Non-pigmented ciliary epithelial cell (primary cell): ENCODE data around the gene RBFOX1.

Source experiments
- DNase-seq: peaks from one replicate; pipeline ENCODE4 v3.0.0-alpha.2; 2010; ENCODE audit warnings: low read depth

RBFOX1 gene

DNA sequence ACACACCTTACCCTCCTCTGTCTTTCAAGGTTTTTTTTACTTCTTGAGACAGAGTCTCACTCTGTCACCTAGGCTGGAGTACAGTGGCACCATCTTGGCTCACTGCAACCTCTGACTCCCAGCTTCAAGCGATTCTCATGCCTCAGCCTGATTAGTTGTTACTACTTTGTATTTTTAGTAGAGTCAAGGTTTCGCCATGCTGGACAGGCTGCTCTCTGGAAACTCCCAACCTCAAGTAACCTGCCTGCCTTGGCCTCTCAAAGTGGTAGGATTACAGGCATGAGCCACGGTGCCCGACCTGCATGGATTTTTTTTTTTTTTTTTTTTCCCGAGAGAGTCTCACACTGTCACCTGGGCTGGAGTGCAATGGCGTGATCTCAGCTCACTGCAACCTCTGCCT is 273.2 kb downstream of the RBFOX1 start:
- no peak for DNase-seq

DNA sequence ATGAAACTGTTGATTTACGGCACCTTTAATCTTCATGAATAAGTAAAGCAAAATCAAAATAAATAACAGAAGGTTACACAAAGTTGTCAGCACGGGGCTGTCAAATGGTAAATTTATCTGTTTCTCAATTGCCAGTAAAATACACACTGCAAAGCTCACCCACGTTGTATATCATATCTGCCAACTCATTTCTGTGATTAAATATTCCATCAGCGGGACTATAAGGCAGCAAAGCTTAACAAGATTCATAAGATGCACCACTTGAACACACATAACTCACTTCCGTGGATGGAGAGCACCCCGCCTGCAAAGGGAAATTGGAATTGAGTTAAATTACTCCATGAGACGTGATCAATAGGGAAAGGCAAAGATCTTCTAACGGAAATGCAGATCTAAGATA is 280.0 kb downstream of the RBFOX1 start:
- no peak for DNase-seq

DNA sequence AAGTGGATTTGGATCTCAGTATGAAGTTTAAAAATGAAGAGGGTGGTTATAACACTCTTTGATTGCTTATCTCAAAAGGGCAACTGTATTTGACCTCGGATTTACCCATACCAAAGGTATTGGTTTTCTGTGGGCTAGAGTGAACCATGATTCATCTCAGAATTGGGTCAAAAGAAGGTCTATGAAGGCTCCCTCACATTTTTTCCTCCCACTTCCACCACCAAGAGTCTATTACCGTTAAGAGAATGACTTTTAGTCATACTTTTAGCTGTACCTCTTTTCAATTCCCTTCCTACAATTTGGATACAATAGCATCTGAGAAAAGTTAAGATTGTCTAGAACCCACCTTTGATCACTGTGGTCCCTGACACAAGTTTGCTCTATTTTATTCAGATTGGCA is 280.9 kb downstream of the RBFOX1 start:
- no peak for DNase-seq

DNA sequence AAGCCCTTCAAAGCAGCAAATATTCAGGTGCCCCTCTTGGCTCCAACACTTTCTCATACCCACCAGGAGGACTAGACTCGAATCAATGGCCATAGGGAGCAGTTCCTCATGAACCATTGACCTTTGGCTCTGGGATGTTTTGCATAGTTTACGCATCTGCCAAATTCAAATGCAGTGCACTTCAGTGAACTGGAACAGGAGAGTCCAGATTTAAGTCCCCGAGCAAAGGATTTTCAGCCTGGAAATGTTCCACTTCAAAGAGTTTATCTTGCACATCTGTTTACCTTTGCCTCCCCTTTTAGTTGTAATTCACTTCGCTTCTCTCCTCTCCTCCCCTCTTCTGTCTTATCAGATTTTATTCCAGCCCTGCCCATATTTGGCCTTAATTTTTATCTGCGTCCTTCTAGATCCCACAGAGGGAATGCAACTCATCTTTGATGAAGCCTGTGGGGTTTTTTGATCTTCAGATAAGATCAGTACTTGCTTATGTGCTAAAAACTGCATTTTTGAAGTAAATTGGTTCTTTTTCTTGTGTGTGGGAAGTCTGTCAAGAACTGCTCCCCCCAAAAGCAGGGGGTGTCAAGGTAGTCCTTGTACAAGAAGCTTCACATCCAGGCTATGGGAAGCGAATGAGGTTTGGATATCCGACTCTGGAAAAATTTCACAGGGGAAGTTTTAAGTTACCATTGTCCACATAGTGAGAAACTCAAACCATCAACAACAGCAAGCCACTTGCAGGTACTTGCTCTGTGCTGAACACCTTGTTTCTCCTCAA is 281.6 kb downstream of the RBFOX1 start:
- DNase-seq = no peak

DNA sequence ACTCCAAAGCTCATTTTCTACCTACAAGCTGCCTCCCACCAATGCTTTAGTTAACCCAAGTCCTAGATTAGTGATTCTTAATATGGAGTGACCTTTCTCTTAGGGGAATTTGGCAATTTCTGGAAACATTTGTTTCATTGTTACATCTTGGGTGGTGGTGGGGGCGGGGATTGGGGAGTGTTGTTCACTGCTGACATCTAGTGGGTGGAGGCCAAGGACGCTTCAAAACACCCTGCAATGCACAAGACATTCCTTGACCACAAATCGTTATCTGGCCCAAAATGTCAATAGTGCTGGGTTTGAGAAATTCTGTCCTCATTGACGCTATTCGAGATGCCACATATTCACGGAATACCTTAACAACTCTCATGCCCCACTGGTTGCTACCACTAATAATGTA is 282.9 kb downstream of the RBFOX1 start:
- no peak for DNase-seq

DNA sequence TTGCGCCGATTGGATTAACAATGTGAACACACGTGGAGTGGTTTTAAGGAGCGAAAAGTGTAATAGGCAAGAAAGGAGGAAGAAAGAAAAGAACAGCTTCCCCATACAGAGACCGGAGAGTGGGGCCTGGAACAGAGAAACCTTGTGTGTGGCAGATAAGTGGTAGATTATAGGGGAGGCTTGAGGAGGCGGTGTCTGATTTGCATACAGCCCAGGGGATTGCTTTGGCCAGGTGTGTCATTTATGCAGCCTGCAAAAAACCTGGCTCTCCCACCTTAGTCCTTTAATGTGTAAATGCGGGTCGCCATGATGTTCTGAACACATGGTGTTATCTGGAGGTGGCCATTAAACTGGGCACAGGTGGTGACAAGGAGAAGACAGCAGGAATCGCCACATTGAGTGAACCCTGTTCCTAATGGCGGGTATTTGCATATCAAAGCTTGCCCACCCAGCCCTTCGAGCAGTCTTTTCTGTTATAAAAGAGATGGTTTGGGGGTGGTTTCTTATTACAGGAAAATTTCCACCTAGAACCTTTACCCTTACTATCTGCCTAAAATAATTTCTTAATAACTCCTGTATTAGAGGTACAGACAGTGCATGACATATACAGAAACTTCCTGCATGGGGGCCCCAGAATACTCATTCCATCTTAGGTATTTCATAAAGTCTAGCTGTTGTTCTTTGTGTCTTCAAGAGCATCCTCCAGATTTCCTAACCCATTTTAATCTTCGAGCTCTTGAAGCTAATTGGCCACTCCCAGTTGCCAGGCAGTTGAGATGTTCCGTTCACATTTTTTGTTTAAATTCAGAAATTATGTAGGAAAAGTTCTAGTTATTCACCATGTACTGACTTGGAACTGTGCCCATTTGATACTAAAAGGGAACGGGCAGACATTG is 292.5 kb downstream of the RBFOX1 start:
- DNase-seq = no peak

DNA sequence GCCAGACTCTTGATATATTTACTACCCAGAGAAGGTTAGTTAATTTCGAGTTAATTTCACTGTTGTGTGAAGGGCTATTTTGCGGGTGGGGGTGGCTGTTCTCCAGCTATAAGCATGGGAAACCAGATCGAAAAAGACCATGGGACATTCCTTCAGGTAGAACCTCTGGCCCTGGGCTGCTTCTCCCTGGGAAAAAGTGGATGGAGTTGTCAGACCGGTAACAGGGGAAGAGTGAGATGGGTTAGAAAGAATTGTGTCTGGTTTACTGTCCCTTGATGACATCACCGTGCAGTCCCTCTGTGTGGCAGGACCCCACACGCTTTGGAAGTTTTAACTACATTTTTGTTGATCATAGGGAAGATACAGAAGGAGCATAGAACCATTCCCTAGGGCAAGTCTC is 296.3 kb downstream of the RBFOX1 start:
- no peak for DNase-seq

DNA sequence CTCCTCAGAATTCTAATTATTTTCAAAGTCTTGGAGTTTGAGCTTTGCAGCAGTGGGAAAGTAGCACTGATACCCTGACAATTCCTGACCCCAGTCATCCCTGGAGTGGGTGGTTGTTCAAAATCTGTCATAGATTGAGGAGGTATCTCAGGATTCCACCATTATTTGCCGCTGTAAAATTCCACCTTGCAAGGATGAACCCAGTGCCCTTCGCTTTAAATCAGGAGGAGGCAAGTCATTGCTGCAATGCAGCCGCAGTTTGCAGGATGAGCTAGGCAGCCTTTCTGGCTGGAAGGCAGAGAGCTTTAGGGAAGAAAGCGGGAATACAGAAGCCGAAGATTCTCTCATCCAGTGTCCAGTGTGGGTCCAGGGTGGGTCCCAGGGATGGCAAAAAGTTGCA is 296.9 kb downstream of the RBFOX1 start:
- no peak for DNase-seq

DNA sequence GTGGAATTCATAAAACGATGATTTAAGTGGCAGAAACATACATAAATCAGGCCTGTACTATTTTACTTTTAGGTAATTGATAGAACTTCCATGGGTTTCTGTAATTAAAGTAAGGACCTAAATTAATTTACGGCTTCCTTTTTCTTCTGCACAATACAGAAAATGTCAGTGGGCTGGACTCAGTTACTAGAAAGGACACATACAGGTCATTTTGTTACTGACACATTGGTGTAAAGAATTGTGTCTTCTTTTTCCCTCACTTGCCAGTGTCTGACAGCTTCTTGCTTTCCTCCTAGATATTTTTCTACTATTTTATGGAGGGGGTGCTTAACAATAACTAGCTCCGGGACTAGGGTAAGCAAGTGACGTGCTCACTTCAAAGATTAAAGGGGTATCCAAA is 304.8 kb downstream of the RBFOX1 start:
- no peak for DNase-seq

DNA sequence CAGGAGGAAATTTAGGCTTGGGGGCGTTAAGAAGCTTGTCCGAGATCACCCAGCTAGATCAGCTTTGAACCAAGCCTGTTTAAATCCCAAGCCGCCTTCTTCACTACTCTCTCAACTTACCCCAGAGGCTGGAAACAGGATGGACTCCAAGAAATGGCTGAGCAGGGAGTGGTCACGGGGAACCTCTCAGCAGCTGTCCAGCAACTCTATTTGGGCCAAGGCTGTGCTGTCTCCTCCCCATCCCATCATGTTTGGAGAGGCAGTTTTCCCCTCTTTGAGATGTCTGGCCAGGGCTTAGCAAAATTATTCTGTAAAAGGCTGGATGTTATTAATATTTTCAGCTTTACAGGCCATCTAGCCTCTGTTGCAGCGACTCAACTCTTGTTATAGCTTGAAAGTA is 305.7 kb downstream of the RBFOX1 start:
- no peak for DNase-seq

DNA sequence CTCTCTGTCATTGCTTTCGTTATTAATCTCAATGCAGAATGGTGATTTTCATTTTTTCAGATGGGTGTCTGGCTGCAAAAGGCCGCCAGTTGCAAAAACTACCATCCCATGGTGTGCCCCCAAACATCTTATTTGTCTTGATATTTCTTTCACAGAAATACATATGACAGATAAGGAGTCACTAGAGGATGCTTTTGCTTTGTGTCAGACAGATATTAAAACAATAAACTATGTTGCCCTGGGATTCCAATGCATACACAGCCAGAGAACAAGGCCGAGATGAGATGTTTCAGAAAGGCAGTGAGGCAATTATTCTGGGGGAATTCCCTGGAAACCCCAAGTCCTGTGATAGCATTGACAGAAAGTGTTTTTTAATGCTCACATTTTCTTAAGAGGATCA is 307.7 kb downstream of the RBFOX1 start:
- DNase-seq = no peak

DNA sequence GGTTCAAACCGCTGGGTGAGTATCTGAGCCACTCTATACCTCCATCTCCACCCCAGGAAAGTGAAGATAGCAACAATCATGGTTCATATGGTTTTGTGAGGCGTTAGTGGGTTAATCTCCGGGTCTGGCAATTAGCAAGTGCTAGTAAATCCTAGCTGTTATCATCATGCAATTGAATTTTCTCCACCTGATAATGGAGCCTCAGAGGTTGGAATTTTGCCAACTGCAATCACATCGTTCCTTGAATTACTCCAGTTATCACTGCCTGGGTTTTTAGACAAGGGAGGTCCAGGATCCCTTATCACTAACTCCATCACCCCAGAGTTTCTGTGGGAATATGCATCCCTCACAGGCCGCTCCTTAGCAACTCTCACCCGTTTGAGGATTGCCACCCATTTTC is 311.5 kb downstream of the RBFOX1 start:
- DNase-seq = no peak

DNA sequence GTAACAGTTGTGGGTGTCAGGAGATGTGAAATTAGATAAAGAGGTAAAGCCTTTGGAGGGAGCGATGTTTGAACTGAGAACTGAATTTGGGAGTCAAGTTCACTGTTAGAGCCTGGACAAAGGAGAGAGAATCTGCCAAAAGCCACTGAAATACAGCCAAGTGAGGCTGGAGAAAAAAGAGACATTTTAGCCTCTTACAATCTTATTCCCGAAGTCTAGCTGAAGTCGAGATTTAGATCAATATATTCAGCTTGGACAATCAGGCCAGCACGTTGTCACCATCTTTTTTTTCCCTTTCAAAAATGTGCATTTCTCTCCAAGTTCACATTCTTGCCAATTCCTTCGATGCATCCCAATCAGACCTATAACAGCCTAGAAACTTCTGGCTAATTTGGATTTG is 312.2 kb downstream of the RBFOX1 start:
- no peak for DNase-seq

DNA sequence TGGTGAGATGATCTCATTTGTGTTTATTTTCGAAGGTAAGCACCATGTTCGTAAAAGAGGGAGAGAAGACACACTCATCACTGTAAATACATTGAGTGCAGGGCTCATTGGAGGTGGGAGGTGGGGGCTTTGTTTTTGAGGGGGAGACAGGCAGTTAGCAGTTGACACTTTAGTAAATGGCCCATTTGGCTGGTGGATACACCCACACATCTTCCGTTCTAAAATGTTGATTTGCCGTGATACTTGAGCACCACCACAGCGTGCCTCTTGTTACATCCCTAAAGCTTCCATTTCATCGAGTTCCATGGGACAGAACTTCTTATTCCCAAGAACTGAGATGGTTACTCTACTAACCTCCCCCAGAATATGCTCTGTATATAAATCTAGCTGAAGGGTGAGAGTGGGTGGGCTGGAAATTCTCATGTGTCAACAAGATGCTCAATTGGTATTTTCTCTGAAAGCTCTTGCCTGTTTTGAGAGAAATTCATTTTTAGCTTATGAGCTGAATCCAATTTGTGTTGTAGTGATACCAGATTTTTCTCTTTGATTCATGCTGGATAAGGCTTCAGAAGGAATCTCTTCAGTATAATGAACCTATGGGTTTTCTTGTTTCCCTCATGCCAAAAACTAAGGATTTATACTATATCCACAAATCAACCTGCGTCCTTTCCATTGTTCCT is 314.3 kb downstream of the RBFOX1 start:
- no peak for DNase-seq

DNA sequence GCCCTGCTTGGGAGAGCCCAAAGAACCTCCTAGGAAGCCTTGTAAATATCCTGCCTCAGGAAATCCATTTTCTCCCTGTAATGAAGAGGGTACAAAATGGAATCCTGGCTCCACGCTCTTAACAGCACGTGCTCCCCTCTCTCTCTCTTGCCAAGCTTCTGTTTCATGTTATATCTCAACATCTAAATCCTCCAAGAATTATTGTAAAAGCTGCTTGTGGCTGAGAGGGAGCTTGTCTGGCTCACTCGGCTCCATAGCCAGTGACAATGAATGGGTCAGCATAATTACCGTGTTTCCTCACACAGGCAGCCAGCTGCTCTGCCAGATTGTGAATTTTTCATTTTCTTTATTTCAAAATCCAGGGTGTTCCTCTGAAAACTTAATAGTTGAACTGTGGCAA is 317.8 kb downstream of the RBFOX1 start:
- DNase-seq = no peak

DNA sequence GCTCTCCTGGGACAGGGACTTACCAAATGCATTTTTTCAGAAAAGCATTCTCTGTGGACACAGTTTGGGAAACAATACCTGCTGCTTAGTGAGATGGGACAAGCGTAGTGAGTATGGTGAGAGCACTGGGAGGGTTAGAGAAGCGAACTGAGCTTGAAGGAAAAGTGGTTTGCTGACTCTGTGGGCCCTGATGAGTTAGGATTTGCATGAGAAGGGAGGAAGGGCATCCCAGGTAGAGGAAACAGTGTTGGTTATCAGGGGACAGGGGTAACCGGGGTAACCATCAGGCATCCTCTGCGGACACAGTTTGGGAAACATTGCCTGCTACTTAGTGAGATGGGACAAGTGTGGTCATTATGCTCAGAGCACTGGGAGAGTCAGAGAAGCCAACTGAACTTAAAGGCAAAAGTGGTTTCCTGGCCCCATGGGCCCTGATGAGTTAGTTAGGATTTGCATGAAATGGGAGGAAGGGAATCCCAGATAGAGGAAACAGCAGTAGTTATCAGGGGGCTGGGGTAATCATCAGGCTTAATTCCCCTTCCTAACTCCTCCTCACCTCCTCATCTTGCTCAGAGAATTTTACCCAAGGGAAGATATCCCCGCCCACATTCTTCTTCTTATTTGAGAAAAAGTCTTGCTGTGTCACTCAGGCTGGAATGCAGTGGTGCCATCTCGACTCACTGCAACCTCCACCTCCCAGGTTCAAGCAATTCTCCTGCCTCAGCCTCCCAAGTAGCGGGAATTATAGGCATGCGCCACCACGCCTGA is 319.3 kb downstream of the RBFOX1 start:
- no peak for DNase-seq

DNA sequence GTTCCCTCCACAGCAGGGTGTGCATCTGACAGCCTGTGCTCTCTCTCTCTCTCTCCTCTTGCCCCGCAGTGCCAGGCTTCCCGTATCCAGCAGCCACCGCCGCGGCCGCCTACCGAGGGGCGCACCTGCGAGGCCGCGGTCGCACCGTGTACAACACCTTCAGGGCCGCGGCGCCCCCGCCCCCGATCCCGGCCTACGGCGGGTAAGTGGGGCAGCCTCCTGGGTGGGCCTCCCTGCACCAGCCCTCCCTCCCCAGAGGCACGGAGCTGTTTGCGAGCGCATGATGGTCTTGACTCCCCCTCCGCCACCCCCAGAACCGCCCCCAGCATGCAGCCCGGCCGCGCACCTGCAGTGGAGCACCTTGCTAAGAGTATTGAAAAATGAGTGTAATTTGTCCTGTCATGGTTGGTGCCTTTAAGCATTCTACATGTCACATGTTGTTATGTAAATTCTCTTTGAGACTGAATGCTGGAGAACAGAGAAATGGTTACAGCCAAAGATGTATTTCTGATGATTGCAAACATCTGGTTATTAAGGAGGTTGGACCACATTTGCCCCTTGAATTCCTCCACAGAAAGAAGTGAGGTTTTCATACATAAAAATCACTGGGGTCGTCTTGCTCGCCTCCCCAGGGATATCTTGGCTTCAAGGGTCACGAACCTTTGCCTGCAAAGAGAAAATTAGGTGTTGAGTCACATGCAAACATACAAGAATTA is 321.3 kb downstream of the RBFOX1 start:
- no peak for DNase-seq

DNA sequence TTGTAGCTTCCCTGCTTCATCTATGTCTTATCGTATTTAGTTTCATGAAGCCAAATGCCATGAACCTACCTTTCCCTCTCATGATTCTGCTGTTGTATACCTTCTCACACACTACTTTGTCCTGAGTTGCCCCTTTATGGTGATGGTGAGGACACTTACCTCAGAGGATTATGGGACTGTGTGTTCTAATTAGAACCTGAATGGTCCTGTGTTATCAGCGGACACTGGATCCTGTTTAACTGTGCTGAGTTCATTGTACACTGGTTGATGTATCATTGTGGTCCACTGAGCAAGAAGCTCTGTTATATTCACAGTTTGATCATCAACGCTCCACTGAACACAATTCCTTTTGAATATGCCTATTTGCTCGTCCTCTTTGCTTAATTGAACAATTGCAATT is 343.0 kb downstream of the RBFOX1 start:
- no peak for DNase-seq

DNA sequence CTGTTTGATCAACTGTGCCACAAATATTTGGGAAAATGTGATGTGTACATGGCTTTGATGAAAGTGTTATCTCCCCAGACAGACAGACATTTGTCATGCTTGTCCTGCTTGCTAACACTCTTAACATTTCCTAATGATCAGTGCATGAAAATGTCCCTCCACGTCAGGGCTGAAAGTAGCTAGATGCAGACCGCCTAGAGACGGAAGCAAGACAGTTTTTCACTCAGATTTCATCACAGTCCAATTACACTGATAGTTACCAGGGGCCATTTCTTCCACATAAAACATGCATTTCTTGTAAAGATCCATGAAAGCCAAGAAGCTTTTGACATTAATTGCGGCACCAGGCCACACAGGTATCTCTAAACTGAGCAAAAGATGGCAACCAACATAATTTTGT is 347.7 kb downstream of the RBFOX1 start:
- no peak for DNase-seq

DNA sequence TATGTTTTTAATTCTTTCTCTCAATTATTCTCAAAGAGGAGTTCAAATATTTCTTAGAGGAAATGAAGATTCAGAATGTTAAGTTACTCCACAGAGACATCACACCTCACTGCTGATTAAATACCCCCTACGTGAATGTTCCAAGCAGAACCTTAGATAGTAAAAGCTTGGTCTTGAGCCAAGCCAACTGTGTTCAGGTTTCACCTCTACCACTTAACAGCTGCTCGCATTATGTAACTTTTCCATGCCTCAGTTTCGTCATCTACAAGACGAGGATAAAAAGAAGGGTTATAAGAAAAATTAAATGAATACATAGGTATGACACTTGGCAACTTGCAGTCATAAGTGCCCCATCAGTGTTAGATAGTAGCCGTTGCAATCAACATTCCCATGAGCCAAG is 356.2 kb downstream of the RBFOX1 start:
- no peak for DNase-seq

DNA sequence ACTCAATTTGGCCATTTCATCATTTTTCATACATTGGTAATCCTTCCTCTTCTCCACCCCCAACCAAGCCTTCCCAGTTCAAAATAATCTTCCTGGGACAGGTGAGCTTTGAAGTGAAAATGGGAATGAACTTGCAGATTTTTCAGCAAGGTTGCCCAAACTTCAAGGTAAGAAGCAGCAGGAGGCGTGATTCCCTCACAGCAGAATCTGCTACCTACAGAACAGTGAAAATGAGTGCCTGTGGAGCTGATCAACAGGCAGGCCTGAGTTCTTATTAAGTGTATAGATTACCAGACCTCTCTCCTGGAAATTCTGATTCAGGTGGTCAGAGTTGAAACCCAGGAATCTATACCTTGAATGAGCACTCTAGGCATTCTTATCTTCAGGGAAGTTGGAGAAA is 356.6 kb downstream of the RBFOX1 start:
- no peak for DNase-seq

DNA sequence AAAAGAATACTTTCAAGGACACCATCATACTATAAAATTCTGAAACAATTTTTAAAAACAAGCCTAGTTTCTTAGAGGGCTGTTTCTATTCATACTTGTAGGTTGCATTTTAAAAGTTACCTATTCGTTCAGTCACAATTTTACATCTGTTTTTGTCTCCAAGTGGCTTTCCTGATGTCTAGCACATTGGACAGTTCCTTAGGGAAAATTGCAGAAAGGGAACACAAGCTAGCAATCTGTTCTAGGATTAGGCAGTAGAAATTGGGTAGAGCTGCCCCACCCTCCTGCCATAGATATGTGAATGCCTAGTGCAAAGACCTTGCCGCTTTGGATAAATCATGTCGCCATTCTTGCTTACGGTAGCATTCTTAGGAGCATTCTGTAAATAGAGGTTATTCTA is 358.9 kb downstream of the RBFOX1 start:
- DNase-seq = no peak
